HL-60/S4 treated with phorbol 12-myristate 13-acetate at 8.2 ng/mL for 4 days and 3 days (cell line): Measurements from ENCODE around the gene SLC25A15.

Experiments used
- in situ Hi-C: fragments of 300-500 bp; cut with MboI; formaldehyde crosslinking; loops from 2 replicates; pipeline ENCODE4 v1.15.0; 2022; ENCODE audit warnings: low sequenced_read_pairs

The SLC25A15 gene

DNA sequence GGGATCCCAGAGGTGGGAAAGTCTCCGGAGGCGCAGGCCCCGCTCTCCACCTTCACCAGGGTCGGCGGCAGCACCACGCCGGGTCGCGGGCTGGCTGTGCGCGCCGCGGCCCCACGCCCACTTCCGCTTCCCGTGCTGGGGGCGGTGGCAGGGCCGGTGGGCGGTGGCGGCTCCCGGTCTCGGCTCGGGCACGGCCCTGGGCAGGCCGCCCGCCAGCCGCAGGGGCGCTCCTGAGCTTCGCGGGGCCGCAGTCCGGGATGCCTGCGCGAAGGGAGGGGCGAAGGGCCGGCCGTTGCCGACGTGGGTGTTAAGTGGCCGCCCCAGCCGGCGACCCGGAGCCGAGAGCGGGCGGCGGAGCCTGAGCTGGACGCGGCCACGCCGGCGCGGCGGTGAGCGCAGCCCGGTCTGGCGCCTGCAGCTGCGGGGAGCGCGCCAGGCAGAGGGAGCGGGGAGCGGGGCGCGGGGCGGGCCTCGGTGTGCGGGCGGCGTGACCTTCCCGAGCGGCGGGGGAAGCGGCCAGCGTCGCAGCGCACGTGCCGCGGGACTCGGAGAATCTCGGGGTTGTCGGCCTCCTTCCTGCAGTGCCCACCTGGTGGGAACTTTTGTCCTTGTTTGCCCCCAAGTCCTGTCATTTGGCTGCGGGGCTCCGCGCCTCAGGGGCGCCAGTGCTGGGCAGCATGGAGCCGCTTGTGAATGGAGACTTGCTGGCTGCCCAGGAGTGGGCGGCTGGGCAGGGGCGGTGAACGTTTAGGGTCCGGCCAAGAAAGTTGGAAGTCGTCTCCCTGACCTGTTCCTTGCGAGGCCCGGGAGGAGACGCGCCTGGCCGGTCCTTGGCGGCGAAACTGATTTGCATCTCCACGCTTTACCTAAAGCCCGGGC lies at the start of gene SLC25A15:
TSS of gene SLC25A15 (plus strand) at position 337 of the 879 bp plus-strand sequence. CDS start 3,616 bp downstream, outside the sequence.
- in situ Hi-C loops = no loop called here

DNA sequence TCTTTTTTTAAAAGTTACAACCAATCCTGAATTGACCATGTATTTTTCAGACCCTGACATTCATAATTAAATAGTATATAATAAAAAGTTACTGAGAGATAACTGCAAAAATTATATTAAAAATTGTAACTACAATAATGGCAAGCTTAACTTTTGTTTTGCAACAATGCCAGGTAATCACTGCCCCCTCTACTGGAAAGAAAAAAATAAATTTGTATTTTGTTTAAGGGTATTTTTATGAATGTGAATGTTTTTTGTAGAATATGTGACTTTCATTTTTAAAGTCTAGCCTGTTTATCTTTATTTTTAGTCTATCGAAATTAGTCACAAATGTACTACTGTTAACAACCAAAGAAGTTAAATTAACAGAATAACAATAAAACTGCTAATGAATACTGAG lies 40.1 kb upstream of the SLC25A15 start:
- in situ Hi-C loops = no loop called here

DNA sequence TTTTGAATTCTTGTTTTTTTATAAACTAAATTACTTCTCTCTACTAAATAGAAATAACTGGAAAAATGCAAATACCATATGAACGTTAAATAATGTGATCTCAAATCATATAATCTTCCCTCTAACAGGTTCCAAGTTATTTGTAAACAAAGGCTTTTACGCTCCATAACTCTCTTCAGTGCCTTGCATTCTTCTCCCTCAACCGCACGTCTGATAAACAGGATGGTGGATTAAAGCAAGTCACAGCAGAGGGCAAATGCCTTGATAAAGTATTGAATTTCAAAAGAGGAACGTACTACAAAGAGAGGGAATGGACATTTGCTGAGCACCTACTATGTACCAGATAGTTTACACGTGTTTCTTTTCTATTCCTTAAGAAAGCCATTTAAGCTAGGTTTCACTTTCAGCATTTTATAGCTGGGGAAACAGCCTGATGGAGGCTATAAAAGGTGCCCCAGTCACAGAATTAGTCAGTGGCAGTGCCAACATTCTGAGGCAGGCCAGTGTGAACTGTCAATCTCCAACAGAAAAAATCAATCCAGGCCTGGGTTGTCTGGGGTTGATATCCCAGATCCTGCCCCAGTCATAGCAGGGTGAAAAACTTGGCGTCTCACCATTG lies 34.2 kb upstream of the SLC25A15 start:
- in situ Hi-C loops = no loop called here

DNA sequence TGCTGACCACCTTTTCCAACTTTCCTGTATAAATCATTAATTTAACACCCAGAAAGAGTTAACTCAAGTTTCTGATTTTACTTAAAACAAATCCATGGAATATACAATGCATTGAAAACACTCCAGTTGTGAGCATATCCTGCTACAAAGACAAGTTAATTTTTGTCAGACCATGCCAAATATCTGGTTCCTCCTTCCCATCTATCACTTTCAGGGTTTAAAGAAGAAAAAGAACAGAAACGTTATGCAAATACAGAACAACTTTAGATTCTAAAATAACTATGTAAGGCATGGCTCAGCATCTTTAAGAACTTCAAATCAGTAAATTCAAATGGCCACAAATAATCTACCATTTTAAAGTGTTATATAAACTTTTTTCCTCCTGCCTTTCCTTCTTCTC lies 33.4 kb upstream of the SLC25A15 start:
- in situ Hi-C loops = no loop called here

DNA sequence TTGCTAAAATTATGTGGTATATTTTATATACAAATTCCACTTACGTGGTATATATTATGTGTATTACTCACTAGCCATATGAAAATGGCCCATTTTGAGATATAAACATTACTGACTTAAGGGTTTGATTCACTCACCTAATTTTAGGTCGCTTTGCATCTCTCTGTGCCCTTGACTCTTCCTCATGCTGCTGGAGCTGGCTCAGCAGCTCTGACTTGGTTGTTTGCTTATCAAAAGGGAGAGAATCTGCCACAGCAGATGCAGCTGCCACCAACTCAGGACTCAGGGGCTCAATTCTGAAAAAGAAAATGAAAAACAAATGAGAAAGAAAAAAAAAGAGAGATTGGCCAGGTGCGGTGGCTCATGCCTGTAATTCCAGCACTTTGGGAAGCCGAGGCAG lies 30.6 kb upstream of the SLC25A15 start:
- in situ Hi-C loops = no loop called here

DNA sequence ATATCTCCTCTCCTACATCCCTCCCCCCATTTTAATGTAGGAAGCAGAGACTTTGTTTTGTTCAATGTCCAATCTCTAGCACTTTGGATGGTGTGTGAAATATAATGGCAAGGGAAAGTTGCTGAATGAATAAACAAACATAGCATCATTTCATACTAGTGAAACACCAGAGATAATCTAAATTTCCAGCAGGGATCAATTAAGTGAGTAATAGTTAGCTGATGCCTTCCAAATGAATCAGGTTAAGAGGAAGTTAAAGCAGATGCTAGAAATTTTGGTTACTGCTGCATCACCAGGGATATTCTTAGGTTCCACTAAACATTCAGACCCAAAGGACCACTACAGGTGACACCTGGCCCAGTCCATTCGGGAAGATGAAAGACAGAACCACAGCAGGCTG lies 26.6 kb upstream of the SLC25A15 start:
- in situ Hi-C loops = no loop called here

DNA sequence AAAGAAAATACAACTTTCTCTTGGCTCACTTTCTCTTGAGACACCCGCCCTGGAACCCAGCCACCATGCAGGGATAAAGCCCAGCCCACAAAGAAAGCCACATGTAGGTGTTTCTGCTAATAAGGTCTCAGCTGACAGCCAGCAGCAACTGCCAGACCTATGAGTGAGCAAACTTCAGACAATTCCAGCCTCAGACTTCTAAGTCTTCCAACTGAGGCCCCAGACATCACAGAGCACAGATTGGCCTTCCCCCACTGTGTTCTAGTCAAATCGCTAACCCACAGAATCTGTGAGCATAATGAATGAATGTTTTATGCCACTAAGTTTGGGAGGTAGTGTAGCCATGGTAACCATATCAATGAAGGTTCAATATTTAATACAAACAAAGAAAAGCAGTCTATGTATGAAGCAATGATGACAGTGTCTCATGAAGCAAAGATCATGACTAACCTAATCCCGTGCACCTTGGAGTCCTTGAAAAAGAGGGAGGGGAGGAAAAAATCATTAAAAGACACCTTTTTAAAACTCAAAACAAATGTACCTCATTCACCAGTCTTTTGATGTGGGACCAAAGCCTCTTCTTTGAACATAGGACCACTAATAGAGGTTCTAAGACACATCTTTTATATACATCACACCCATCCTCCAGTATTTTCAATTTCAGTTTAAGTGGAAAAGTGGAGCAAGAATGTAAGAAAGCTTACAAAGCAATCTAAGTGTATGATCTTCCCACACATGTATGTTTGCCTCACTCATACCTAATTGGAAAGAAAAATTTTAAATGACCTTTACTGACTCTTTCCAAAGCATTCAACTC lies 24.6 kb upstream of the SLC25A15 start:
- in situ Hi-C loops = no loop called here

DNA sequence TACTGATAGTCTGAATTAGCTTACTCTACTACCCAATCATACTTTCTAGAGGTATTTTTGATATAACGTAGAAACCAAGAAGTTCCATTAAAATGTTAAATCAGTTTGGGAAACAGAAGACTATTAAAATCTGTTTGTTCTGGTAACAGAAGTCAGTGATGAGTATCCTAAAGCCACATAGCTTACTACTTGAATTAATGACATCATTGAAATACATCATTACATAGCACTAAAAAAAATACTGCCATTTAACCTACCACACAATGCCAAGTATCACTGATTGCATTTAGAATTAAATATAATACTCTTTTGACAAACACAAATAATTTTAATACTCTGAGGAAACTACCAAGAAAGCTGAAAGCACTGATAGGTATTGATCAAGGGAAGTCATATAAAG lies 23.8 kb upstream of the SLC25A15 start:
- in situ Hi-C loops = no loop called here

DNA sequence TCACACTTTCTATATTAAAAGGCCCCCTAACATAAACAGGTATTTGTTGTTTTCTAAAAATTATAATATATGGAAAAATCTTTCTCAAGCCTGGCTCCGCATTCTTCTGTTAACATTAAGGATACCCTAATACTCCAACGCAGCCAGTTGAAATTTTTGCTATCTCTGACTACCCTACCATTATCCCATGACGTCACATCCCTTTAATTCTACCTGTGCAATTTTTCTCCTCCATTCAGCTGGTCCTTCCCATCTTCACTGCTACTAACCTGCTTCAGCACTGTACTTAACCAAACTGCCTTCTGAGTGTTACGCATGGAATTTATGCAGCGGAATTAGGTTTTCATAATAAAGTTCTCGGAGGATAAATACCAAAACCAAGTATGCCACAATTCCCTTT lies 19.4 kb upstream of the SLC25A15 start:
- in situ Hi-C loops = no loop called here

DNA sequence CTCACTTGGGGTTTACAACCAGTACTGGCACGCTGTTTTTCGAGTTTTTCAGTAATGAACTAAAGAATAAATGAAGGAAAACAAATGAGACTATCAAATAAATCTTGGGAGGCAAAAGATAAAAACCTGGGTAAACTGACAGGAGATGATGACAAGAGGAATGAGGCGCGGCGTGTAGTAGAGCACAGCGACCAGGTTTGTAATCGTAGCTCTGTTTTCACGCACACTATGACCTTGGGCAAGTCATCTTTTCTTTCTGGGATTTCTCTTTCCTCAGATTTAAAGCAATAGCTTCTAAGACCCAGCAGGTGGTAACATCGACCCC lies 18.8 kb upstream of the SLC25A15 start:
- in situ Hi-C loops = no loop called here

DNA sequence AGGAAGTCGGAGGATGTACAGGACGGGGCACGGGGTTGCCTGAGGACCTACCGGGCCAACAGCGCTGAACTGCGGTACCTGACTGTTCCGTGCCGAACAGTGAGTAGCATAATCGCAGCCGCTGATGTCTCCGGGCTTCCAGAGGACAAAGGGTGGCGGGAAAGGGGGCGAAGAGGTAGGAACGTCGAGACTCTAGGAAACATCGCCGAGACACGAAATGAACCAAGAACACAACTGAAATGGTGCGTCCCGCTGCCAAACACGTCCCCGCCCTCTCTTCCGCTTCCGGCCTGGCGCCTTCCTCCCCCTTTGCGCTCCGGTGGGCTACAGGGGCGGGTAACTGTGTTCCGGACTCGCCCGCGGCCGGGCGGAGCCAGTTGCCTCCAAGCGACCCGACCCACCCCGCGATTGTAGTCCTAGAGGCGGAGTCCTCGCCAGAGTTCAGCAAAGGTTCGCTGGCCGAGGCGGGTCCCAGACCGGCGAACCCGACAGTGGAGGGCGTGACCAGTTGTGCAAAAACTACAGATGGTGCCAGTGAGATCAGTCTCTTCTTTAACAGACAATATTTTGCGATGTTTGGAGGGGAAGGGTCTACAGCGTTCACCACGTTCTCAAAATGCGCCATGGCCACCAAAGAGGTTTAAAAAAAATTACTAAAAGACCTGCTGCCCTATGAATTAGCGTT lies 18.3 kb upstream of the SLC25A15 start, which contains the start of gene MRPS31:
TSS of gene MRPS31 (minus strand) at position 257 of the 685 bp plus-strand sequence. CDS start at position 203, 54 bp downstream.
- in situ Hi-C loops = no loop called here

DNA sequence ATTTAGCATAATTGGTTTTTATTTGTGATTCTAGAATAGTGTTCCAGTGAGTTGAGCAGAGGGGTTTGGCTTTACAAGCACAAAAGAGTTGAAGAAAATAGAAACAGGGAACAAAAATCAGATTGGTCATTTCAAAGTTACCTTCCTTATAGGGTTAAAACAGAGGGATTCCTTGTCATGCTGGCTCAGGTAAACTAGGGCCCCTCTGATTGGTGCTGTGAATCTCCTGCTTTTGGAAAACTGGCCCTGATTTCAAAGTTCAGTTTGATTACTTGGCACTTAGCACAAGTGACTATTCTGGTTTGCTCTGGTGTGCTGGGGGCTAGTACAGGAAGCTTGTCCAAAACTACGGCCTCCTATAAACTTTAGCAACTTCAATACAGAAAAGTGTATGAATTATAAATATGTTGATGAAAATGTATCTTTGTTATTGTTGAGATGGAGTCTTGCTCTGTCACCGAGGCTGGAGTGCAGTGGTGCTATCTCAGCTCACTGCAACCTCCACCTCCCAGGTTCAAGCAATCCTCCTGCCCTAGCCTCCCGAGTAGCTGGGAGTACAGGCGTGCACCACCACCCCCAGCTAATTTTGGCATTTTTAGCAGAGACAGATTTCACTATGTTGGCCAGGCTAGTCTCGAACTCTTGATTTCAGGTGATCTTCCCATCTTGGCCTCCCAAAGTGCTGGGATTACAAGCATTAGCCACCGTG lies 16.5 kb upstream of the SLC25A15 start:
- in situ Hi-C loops = no loop called here

DNA sequence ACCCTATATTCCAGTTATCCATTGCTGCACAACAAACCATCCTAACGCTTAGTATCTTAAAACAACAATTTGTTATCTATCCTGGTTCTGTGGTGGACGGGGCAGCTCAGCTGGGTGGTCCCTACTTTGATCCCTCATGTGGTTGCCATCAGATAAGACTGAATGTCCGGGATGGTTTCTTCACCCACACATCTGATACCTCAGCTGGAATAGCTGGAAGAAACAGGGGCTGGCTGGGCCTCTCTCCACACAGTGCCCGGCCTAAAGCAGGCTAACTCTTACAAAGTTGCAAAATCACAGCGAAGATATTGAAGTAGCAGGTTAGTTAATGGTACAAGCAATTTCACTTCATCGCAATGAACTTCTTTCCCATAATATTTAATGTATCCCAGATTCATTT lies 14.7 kb upstream of the SLC25A15 start:
- in situ Hi-C loops = no loop called here

DNA sequence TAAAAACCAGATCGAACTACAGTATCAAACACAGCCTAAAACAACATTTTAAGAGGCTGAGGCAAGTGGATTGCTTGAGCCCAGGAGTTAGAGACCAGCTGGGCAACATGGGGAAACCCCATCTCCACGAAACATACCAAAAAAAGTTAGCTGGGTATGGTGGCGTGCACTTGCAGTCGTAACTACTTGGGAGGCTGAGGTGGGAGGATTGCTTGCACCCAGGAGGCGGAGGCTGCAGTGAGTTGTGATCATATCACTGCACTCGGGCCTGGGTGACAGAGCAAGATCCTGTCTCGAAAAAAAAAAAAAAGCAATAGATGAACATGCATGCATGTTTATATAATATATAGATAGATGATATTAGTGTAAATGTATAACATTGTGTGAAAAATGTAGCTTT lies 13.2 kb upstream of the SLC25A15 start:
- in situ Hi-C loops = no loop called here

DNA sequence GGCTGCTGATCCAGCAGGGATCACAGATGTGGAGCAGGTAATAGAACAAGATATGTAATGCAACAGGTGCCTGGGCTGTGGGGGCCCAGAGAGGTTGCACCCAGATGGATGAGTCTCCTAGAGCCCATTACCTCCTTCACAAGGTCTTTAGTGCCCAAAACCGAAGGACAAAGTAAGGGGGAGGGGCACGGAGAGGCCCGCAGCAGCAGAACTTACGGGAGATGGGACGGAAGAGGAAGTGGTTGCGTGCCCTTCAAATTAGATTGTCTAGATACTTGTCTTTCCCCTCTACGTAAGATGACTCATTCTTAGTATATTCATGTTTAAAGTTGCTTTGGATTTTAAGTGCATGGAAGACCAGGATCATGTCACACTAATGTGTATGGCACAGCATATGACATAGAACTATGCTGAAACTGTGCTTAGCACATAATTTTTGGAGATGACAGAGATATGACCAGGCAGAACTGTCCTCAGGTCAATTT lies 12.7 kb upstream of the SLC25A15 start:
- in situ Hi-C loops = no loop called here

DNA sequence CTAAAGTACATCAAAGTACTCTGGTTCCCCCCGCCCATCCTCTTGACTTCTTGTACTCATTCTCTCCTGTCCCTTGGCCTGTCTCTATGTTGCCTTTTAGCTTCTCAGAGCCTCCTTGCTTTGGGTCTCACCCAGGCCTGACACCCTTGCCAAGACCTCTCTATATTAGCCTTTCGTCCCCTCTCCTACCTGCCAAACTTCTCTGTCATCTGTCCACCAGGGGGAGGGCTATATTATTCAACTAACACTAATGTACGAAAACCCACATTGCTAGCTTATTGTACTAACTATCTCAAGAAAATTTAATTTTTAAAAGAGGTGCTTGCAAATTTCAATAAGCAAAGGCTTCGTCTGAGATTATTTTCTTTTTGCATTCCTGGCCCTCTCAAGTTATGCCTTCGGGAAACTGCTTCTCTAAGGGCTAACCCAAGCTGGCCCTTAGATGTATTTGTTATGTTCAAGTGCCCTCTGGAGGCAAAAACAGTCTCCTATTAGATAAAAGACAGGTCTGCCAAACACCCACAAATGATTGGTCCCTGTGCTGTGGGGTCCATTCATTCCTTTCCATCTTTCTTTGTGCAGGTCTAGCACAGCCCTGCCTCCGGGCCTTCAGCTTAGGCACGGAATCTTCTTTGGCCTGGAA lies 12.1 kb upstream of the SLC25A15 start:
- in situ Hi-C loops = no loop called here

DNA sequence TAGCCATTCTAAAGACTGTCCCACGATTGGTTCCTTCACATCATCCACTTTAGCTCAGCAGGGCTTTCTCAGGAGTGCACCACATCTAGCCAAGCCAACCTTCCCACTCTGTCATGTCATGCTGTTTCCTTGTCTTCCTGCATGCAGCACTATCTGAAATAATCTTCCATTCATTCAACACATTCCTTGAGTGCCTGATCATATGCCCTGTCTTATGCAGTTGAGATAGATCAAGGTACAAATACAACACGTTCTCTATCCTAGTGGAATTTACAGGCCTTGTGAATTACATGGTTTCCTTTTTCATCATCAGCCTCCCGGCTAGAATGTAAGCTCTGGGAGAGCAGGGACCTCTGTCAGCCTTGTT lies 11.6 kb upstream of the SLC25A15 start:
- in situ Hi-C loops = no loop called here

DNA sequence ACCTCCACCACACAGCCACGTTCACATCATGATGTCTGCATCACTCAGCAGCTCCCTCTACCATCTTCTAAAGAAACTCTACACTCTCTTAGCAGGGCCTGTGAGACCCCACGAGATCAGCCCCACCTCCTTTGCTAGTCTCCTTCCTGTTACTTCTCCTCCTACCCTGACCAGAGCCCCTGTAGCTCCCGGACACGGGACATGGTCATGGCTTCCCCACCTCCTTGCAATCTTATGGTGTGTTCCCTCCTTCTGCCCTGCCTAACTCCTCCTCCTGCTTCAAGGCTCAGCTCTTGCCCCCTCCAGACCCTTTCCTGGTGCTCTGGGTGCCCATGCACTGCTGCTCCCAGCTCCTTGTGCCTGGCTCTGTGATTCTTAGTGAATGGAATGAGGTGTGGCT lies 10.4 kb upstream of the SLC25A15 start:
- in situ Hi-C loops = no loop called here

DNA sequence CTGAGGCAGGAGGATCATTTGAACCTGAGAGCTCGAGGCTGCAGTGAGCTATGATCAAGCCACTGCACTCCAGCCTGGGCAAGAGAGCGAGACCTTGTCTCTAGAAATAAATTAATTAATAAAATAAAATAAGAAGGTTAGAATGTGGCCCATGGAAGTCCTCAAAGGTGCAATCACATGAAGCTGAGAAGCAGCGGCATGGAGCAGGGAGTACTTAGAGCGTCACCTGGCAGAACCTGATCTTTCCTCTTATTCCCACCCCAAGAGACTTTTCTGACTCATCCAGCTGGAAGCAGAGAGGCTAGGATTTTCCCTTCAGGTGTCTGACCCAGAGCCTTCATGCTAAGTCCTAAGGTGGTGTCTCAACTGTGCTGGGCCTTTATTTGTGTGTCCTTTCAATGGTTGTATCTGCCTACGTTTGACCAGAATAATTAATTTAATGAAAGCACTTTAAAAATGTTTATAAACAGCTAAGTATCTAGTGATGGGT lies 9.6 kb upstream of the SLC25A15 start:
- in situ Hi-C loops = no loop called here
